ENCODE results near the gene ZDBF2. TPM values are rescaled to one million over a fixed set of nuclear protein-coding genes. Genes with fewer than 3 reads are reported as not detected.

ZDBF2 gene
- total and polyA plus RNA-seq, 2 of the 8 experiments (the other 6 are each of a cell fraction or from before 2014, with no cell fraction given) = 1.5 to 17.2 TPM

DNA sequence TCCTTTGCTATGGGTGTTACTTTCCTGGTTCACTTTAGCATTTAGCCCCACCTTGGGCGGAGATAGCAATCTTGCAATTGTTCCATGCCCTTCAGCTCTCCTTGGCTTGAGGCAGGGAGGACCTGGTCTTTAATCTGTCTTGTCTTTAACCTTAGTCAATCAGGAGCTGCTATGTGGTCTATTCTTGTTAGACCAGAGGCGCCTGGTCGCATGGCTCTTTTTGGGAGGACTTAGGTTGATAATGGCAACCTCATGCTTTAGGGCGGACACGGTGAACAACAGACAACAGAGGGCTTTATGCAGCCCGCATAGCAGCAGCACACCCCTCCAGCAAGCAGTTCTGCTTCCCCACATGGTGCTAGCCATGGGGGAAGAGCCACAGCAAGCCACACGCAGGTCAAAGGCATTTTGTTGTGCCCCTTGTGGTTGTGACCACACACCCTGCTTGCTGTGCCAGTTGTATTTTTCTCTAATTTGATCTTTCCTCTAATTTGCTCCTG, 17.7 kb upstream of the ZDBF2 start (continued):
- TF ChIP-seq RXRA (IDR thresholded peaks at IDR 0.05; ENCODE audit: insufficient read depth, low read depth, low read length) (no peak), ATF3 (IDR thresholded peaks at IDR 0.05; ENCODE audit: insufficient read depth, low read depth, low read length) (no peak), PHF8 (conservative IDR thresholded peaks at IDR 0.05; ENCODE audit: low read depth, low read length) (no peak)

Measured in H1 (cell line).